Neuronal stem cell (in vitro differentiated cells): ENCODE results near the gene PPP1R27.
A peak's percentile ranks its signal among the peaks of the same experiment; 100 is the strongest.

Source experiments
- DNase-seq: peaks from one replicate; pipeline ENCODE4 v3.0.0-alpha.2; 2013; ENCODE audit warnings: low spot score
- H2AFZ ChIP-seq: one replicate; pipeline ENCODE4 v1.6.1; 2013; ENCODE audit warnings: mild to moderate bottlenecking, low read length, inconsistent platforms
- H2AK5ac ChIP-seq: 2 replicates; pipeline ENCODE4 v1.6.1; 2013; ENCODE audit warnings: low read depth, mild to moderate bottlenecking, inconsistent platforms, low read length, moderate library complexity, mixed read lengths
- H2BK120ac ChIP-seq: 2 replicates; pipeline ENCODE4 v1.6.1; 2013; ENCODE audit warnings: low read depth, mild to moderate bottlenecking, inconsistent platforms, low read length, moderate library complexity, mixed read lengths
- H2BK12ac ChIP-seq: one replicate; pipeline ENCODE4 v1.6.1; 2013; ENCODE audit warnings: low read length, inconsistent platforms
- H2BK15ac ChIP-seq: 2 replicates; pipeline ENCODE4 v1.6.1; 2013; ENCODE audit warnings: mild to moderate bottlenecking, low read length, inconsistent platforms, mixed read lengths
- H2BK5ac ChIP-seq: one replicate; pipeline ENCODE4 v1.6.1; 2013; ENCODE audit warnings: inconsistent platforms, mild to moderate bottlenecking, low read length, moderate library complexity
- H3K14ac ChIP-seq: one replicate; pipeline ENCODE4 v1.6.1; 2013; ENCODE audit warnings: low read length, inconsistent platforms
- H3K18ac ChIP-seq: 2 replicates; pipeline ENCODE4 v1.6.1; 2013; ENCODE audit warnings: low read length, inconsistent platforms
- H3K23ac ChIP-seq: 2 replicates; pipeline ENCODE4 v1.6.1; 2013; ENCODE audit warnings: low read depth, mild to moderate bottlenecking, mixed read lengths, low read length, inconsistent platforms; ENCODE audit not compliant: poor library complexity
- H3K27ac ChIP-seq: replicated peaks from 3 replicates; pipeline ENCODE4 v1.5.1; 2013; ENCODE audit warnings: low read length, inconsistent platforms
- H3K27me3 ChIP-seq, 3 experiments: 2 replicates each; pipeline ENCODE4 v1.6.1; 2013; ENCODE audit warnings: low read length in 3 of 3, mild to moderate bottlenecking in 2 of 3, inconsistent platforms in 1 of 3, low read depth in 1 of 3, mixed read lengths in 1 of 3, moderate library complexity in 1 of 3; ENCODE audit not compliant: control insufficient read depth in 3 of 3, insufficient read depth in 3 of 3
- H3K36me3 ChIP-seq, 2 donors: replicated peaks in 1 of 2; 2 replicates each; pipeline ENCODE4 v1.6.1; 2013; ENCODE audit warnings: low read length in 2 of 2; ENCODE audit not compliant: control insufficient read depth in 2 of 2, insufficient read depth in 2 of 2
- H3K4ac ChIP-seq: 2 replicates; pipeline ENCODE4 v1.6.1; 2013; ENCODE audit warnings: inconsistent platforms, mild to moderate bottlenecking, low read length, moderate library complexity
- H3K4me1 ChIP-seq, 2 donors: 1 replicate in 1 of 2; 2 replicates in 1 of 2; pipeline ENCODE4 v1.6.1; 2013; ENCODE audit warnings: low read length in 2 of 2, low read depth in 1 of 2; ENCODE audit not compliant: control insufficient read depth in 2 of 2, insufficient read depth in 1 of 2
- H3K4me2 ChIP-seq: one replicate; pipeline ENCODE4 v1.6.1; 2013; ENCODE audit warnings: mild to moderate bottlenecking, low read length, inconsistent platforms; ENCODE audit not compliant: insufficient read depth, poor library complexity, severe bottlenecking
- H3K4me3 ChIP-seq, 2 donors: 2 replicates each; pipeline ENCODE4 v1.5.1; 2013; ENCODE audit warnings: low read length in 2 of 2, mild to moderate bottlenecking in 2 of 2, inconsistent platforms in 1 of 2, moderate library complexity in 1 of 2
- H3K79me1 ChIP-seq: one replicate; pipeline ENCODE4 v1.6.1; 2013; ENCODE audit warnings: low read depth, mild to moderate bottlenecking, inconsistent platforms, low read length, moderate library complexity
- H3K9ac ChIP-seq: one replicate; pipeline ENCODE4 v1.6.1; 2013; ENCODE audit warnings: mild to moderate bottlenecking, low read depth, low read length, inconsistent platforms; ENCODE audit not compliant: poor library complexity
- H3K9me3 ChIP-seq, 2 donors: replicated peaks in 1 of 2; 2 replicates each; pipeline versions ENCODE3 to v1.6.1; 2013; ENCODE audit warnings: low read length in 2 of 2, mild to moderate bottlenecking in 2 of 2, inconsistent platforms in 1 of 2, low read depth in 1 of 2, mixed read lengths in 1 of 2, moderate library complexity in 1 of 2; ENCODE audit not compliant: control insufficient read depth in 2 of 2, insufficient read depth in 1 of 2
- H4K8ac ChIP-seq: one replicate; pipeline ENCODE4 v1.6.1; 2013; ENCODE audit warnings: low read depth, mild to moderate bottlenecking, inconsistent platforms, low read length, moderate library complexity
- H4K91ac ChIP-seq: one replicate; pipeline ENCODE4 v1.6.1; 2013; ENCODE audit warnings: low read length, low read depth, mild to moderate bottlenecking, inconsistent platforms; ENCODE audit not compliant: poor library complexity
- WGBS, 2 donors: extraction: QIAGEN DNeasy Blood & Tissue Kit; methylation state at CpG; one replicate each; pipeline ENCODE4 v1.1.7; 2013; ENCODE audit warnings: missing lambda C conversion rate in 2 of 2, mixed read lengths in 1 of 2; ENCODE audit not compliant: insufficient read length in 2 of 2, insufficient replicate concordance in 1 of 2; ENCODE audit errors: extremely low coverage in 2 of 2; 5-methylcytosine and 5-hydroxymethylcytosine counted together

Gene PPP1R27

GRCh38 chr17:81858170-81858966 lies 23.5 kb upstream of the PPP1R27 start:
- no peak overlapping the region for H2BK15ac ChIP-seq
- peak overlapping the region; percentile 24 for H3K9ac ChIP-seq
- no peak overlapping the region for H2AFZ ChIP-seq
- no CpG with 5 or more reads among the region's 30 CpGs for WGBS, 2 donors
- H2BK12ac ChIP-seq = no peak overlapping the region
- no peaks in the 10 kb centered on the region for H3K9me3 ChIP-seq
- H2AK5ac ChIP-seq = no peak overlapping the region
- peak overlapping the region; percentile 32 for H3K14ac ChIP-seq
- H2BK120ac ChIP-seq = no peak overlapping the region
- H3K36me3 ChIP-seq = peaks cover 35 to 70% of the 10 kb centered on the region in 2 donors
- H3K27me3 ChIP-seq = no peaks in the 10 kb centered on the region
- H3K18ac ChIP-seq = no peak overlapping the region
- H4K8ac ChIP-seq = no peak overlapping the region
- H3K79me1 ChIP-seq = peaks cover 20% of the 10 kb centered on the region
- no peak overlapping the region for H3K27ac ChIP-seq
- no peak overlapping the region for H3K4me2 ChIP-seq
- H3K4me1 ChIP-seq = peaks cover 8 to 11% of the 10 kb centered on the region in 2 donors
- H2BK5ac ChIP-seq = no peak overlapping the region
- DNase-seq = no peak
- peak overlapping the region; percentile 21 to 79 for H3K4me3 ChIP-seq
- no peak overlapping the region for H3K4ac ChIP-seq
- H3K23ac ChIP-seq = peak overlapping the region; percentile 13
- no peak overlapping the region for H4K91ac ChIP-seq

GRCh38 chr17:81854974-81855774 lies 20.3 kb upstream of the PPP1R27 start:
- Histone ChIP-seq H3K4me3 (no peak overlapping the region), H3K4ac (no peak overlapping the region), H3K36me3 (peaks cover 48 to 86% of the 10 kb centered on the region in 2 donors), H3K9ac (no peak overlapping the region), H2BK15ac (no peak overlapping the region), H3K79me1 (peaks cover 20% of the 10 kb centered on the region), H3K14ac (no peak overlapping the region), H2AK5ac (no peak overlapping the region), H2BK12ac (no peak overlapping the region), H2BK120ac (no peak overlapping the region), H4K8ac (no peak overlapping the region), H2BK5ac (no peak overlapping the region), H3K27me3 (no peaks in the 10 kb centered on the region), H3K4me2 (no peak overlapping the region), H3K18ac (no peak overlapping the region), H3K23ac (no peak overlapping the region), H3K27ac (no peak overlapping the region), H3K4me1 (peaks cover 8 to 9% of the 10 kb centered on the region in 2 donors), H4K91ac (no peak overlapping the region), H3K9me3 (no peaks in the 10 kb centered on the region), H2AFZ (no peak overlapping the region)
- no peak for DNase-seq
- no CpG with 5 or more reads among the region's 29 CpGs for WGBS, 2 donors

- Histone ChIP-seq H3K9me3 (no peaks in the 10 kb centered on the region), H2AK5ac (no peak overlapping the region), H4K91ac (no peak overlapping the region), H3K4ac (no peak overlapping the region), H3K14ac (no peak overlapping the region), H2BK15ac (no peak overlapping the region), H3K27ac (no peak overlapping the region), H2BK5ac (no peak overlapping the region), H3K4me3 (no peak overlapping the region), H3K18ac (no peak overlapping the region), H3K9ac (no peak overlapping the region), H3K4me2 (no peak overlapping the region), H3K36me3 (peaks cover 43 to 75% of the 10 kb centered on the region in 2 donors), H3K79me1 (peaks cover 4% of the 10 kb centered on the region), H2BK120ac (no peak overlapping the region), H2AFZ (no peak overlapping the region), H3K23ac (no peak overlapping the region), H2BK12ac (no peak overlapping the region), H3K4me1 (no peaks in the 10 kb centered on the region), H3K27me3 (no peaks in the 10 kb centered on the region), H4K8ac (no peak overlapping the region)
- DNase-seq = no peak
- no CpG with 5 or more reads among the region's 12 CpGs for WGBS, 2 donors
These were observed 17.4 kb upstream of the PPP1R27 start for GRCh38 chr17:81852237-81852636.

GRCh38 chr17:81851423-81851822 lies 16.6 kb upstream of the PPP1R27 start:
- Histone ChIP-seq H4K8ac (no peak overlapping the region), H3K27me3 (no peaks in the 10 kb centered on the region), H2AK5ac (no peak overlapping the region), H2AFZ (no peak overlapping the region), H3K9ac (no peak overlapping the region), H2BK15ac (no peak overlapping the region), H3K36me3 (peaks cover 51 to 77% of the 10 kb centered on the region in 2 donors), H3K79me1 (peaks cover 4% of the 10 kb centered on the region), H3K14ac (no peak overlapping the region), H2BK12ac (no peak overlapping the region), H3K27ac (no peak overlapping the region), H4K91ac (no peak overlapping the region), H3K4me2 (no peak overlapping the region), H3K4me3 (no peak overlapping the region), H3K4ac (no peak overlapping the region), H2BK120ac (no peak overlapping the region), H3K23ac (peak overlapping the region; percentile 39), H3K18ac (no peak overlapping the region), H3K9me3 (no peaks in the 10 kb centered on the region), H3K4me1 (no peaks in the 10 kb centered on the region), H2BK5ac (no peak overlapping the region)
- DNase-seq = no peak
- WGBS, 2 donors = no CpG with 5 or more reads among the region's 16 CpGs
